Heart left ventricle (tissue), 16 donors: ENCODE measurements around the gene CACNA1F. TPM values are rescaled to one million over a fixed set of nuclear protein-coding genes. Genes with fewer than 3 reads are reported as not detected.

Experiments
- ATAC-seq, 4 donors: fragments of 200-7000 bp; cut with Tn5 transposase; one replicate each; pipeline ENCODE4 v1.9.1; 2020 to 2022; ENCODE audit warnings: moderate library complexity in 4 of 4, mild to moderate bottlenecking in 3 of 4, moderate number of reproducible peaks in 1 of 4
- DNase-seq, 5 donors: peaks; one replicate each; pipeline ENCODE4 v3.0.0-alpha.2; 2020
- H3K27ac ChIP-seq, 12 donors: fragments of 200-600 bp; sonication (generic) in 4 of 12; one replicate each; pipeline versions ENCODE4 v1.5.0 to v1.8.0; 2016 to 2022; ENCODE audit warnings: mild to moderate bottlenecking in 2 of 12
- H3K27me3 ChIP-seq, 9 donors: fragments of 200-600 bp; sonication (generic) in 2 of 9; one replicate each; pipeline versions ENCODE4 v1.5.1 to v1.8.0; 2016 to 2022; ENCODE audit warnings: mild to moderate bottlenecking in 3 of 9
- H3K36me3 ChIP-seq, 9 donors: fragments of 200-600 bp; sonication (generic) in 2 of 9; one replicate each; pipeline versions ENCODE4 v1.5.0 to v1.8.0; 2018 to 2022; ENCODE audit warnings: mild to moderate bottlenecking in 2 of 9
- H3K4me1 ChIP-seq, 12 donors: fragments of 200-600 bp; sonication (generic) in 4 of 12; one replicate each; pipeline versions ENCODE4 v1.5.0 to v1.8.0; 2016 to 2022; ENCODE audit warnings: mild to moderate bottlenecking in 3 of 12
- H3K4me3 ChIP-seq, 12 donors: fragments of 200-600 bp; sonication (generic) in 4 of 12; one replicate each; pipeline versions ENCODE4 v1.5.0 to v1.8.0; 2017 to 2022; ENCODE audit warnings: mild to moderate bottlenecking in 9 of 12, moderate library complexity in 4 of 12
- H3K9me3 ChIP-seq, 12 donors: fragments of 200-600 bp; sonication (generic) in 4 of 12; one replicate each; pipeline versions ENCODE4 v1.5.0 to v1.8.0; 2016 to 2022; ENCODE audit warnings: mild to moderate bottlenecking in 1 of 12
- POLR2A ChIP-seq, 2 donors: fragments of 450-650 bp; IDR thresholded peaks; one replicate each; pipeline ENCODE4 v1.6.1; 2017; ENCODE audit warnings: antibody characterized with exemption in 2 of 2, mild to moderate bottlenecking in 2 of 2, moderate library complexity in 2 of 2
- WGBS, 4 donors: extraction: QIAGEN DNeasy Blood & Tissue Kit in 2 of 4; methylation state at CpG; one replicate each; pipeline versions ENCODE4 v1.1.5 to v1.1.7; 2013 to 2018; 5-methylcytosine and 5-hydroxymethylcytosine counted together
- intact Hi-C, 10 donors: fragments of 100-400 bp; cut with DNase I; formaldehyde crosslinking; loops; one replicate each; pipeline versions ENCODE4 v1.11.1 to v1.14.2; 2022
- polyA plus RNA-seq, 2 donors: library from polyadenylated mRNA; stranded (reverse); fragments of 200-250 nt; gene quantifications; one replicate each; pipeline ENCODE4 v1.2.3, GENCODE V29; 2013
- total RNA-seq, 9 donors: library from RNA; depleted of rRNA in 2 of 9; stranded (reverse); fragments of >200 nt in 2 of 9; fragmentation: NEBNext Ultra II Directional in 3 of 9; extraction: Animal tissue kit (Norgen Biotek cat#: 25700) in 3 of 9; gene quantifications; one replicate each; pipeline versions ENCODE4 v1.1.0 to v1.2.4, GENCODE V29; 2016 to 2023
- TF ChIP-seq, protein P1 (sequence below), 12 donors: fragments of 200-600 bp; sonication (generic) in 4 of 12; IDR thresholded peaks; one replicate each; pipeline versions ENCODE4 v1.5.0 to v1.8.0; 2018 to 2022; ENCODE audit warnings: antibody characterized with exemption in 12 of 12, mild to moderate bottlenecking in 5 of 12
- donor health status: ischemic (EF 13 %, LVEDD 7.1; RV severe dilation, severe dysfunction).
- donor health status: healthy with polysubstance abuse.
- donor health status: DM: no; HTN: yes; CAD: no.
- donor health status: DM: no; HTN: no; CAD: no.
- donor health status: ischemic (EF 25% LVEDD 6.9; RV normal size, moderate dysfunction).
- donor health status: ischemic (EF 25% LVEDD 5.7; RV mildly dilated, moderate dysfunction).
- donor health status: healthy.
- donor health status: DM: yes; HTN: yes; CAD: no.
- donor health status: ischemic (EF 35%, LVEDD 5.7; RV mildly dilated, moderate dysfunction).
- donor health status: nonischemic (EF 11% LVEDD 7.7; RV severe dilation, severe dysfunction).
- donor health status: DM: yes; HTN: yes; CAD: no.
- donor health status: PGD.
- donor health status: ischemic (EF 29% LVEDD 5.4; RV normal size, mild dysfunction).
- donor health status: nonischemic (EF 23%, LVEDD 6.1; RV moderate dilation, normal function).

The CACNA1F gene
- total and polyA plus RNA-seq, 11 donors: 0.04 to 0.37 (median 0.07) TPM; not detected in 3

DNA sequence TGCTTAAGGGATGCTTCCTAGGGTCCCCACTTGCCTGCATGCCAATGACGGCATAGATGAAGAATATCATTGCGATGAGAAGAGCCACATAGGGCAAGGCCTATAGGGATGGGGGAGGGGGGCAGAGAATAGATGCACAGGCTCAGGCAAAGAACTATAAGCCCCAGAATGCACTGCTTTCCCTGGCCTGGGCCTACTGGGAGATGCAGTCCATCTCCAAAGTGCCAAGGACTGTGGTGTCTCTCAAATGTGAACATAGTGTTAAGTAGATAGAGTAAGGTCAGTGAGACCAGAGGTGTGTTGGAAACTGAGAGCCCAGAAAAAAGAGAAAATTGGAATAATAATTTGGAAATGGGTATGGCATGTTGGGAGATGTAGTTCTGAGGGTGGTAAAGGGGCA lies 20.9 kb downstream of the CACNA1F start:
- Histone ChIP-seq H3K27me3 (peaks cover 0 to 5% (median 0%) of the 10 kb centered on the region in 9 donors), H3K36me3 (no peaks in the 10 kb centered on the region), H3K9me3 (no peaks in the 10 kb centered on the region), H3K4me3 (no peak overlapping the region), H3K27ac (no peak overlapping the region), H3K4me1 (no peaks in the 10 kb centered on the region)
- TF ChIP-seq POLR2A (IDR thresholded peaks at IDR 0.05): no peak
- TF ChIP-seq, protein P1, sequence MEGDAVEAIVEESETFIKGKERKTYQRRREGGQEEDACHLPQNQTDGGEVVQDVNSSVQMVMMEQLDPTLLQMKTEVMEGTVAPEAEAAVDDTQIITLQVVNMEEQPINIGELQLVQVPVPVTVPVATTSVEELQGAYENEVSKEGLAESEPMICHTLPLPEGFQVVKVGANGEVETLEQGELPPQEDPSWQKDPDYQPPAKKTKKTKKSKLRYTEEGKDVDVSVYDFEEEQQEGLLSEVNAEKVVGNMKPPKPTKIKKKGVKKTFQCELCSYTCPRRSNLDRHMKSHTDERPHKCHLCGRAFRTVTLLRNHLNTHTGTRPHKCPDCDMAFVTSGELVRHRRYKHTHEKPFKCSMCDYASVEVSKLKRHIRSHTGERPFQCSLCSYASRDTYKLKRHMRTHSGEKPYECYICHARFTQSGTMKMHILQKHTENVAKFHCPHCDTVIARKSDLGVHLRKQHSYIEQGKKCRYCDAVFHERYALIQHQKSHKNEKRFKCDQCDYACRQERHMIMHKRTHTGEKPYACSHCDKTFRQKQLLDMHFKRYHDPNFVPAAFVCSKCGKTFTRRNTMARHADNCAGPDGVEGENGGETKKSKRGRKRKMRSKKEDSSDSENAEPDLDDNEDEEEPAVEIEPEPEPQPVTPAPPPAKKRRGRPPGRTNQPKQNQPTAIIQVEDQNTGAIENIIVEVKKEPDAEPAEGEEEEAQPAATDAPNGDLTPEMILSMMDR (IDR thresholded peaks at IDR 0.05): no peak
- 85 to 95% (median 88%) methylated on average over 2 of the region's 2 CpGs for WGBS, 4 donors
- intact Hi-C loops: no loop called here
- no peak for DNase-seq
- no peak for ATAC-seq

DNA sequence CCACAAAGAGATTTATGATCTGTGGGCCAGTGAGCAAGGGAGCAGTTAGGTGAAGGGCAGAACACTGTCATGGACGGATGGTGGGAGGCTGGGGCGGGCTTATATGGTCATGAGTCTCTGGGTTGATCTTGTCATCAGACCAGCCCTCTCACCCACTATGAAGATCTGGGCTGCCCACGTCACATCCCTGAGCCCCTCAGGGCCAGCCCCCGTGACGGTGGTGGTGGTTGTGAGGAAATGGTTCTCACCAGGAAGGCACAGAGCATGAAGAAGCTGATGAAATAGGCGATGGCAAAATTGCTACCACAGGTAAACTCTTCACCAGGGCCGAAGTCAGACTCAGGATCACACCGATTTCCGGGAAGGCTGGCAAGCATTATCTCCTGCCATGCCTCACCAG lies 22.1 kb downstream of the CACNA1F start:
- ATAC-seq: no peak
- WGBS, 4 donors: 71 to 86% (median 79%) methylated on average over 6 to 9 of the region's 9 CpGs
- peaks cover 0 to 5% (median 0%) of the 10 kb centered on the region in 9 donors for H3K27me3 ChIP-seq
- no peak overlapping the region for H3K4me3 ChIP-seq
- no peaks in the 10 kb centered on the region for H3K9me3 ChIP-seq
- intact Hi-C loops: no loop called here
- no peak for DNase-seq
- no peak overlapping the region for H3K27ac ChIP-seq
- no peaks in the 10 kb centered on the region for H3K4me1 ChIP-seq
- TF ChIP-seq, protein P1 (IDR thresholded peaks at IDR 0.05): no peak
- no peak for TF ChIP-seq POLR2A (IDR thresholded peaks at IDR 0.05)
- no peaks in the 10 kb centered on the region for H3K36me3 ChIP-seq

DNA sequence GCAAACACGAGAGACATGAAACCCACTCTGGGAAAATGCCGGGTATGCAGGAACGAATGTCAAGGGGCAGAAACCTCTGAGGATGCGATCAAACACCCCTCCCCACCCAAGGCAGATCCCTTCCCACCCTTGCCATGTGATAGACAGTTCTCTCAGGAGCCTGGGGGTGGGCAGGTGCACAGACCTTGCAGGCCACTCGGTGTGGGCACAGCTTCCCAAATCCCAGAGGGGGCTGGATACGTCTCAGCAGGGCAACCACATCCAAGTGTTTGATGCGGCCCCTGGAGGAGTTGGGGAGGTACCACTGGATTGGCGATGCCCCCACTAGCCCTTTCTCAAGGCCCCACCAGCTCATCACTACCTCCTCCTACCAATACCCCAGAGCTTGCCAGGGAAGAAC lies 22.7 kb downstream of the CACNA1F start:
- intact Hi-C loops: no loop called here
- Histone ChIP-seq H3K36me3 (no peaks in the 10 kb centered on the region), H3K4me1 (no peaks in the 10 kb centered on the region), H3K4me3 (no peak overlapping the region), H3K27me3 (peaks cover 0 to 5% (median 0%) of the 10 kb centered on the region in 9 donors), H3K27ac (no peak overlapping the region), H3K9me3 (no peaks in the 10 kb centered on the region)
- 70 to 77% (median 73%) methylated on average over 6 to 8 of the region's 8 CpGs for WGBS, 4 donors
- no peak for TF ChIP-seq POLR2A (IDR thresholded peaks at IDR 0.05)
- TF ChIP-seq, protein P1 (IDR thresholded peaks at IDR 0.05): no peak
- ATAC-seq (no peak), DNase-seq (no peak)

DNA sequence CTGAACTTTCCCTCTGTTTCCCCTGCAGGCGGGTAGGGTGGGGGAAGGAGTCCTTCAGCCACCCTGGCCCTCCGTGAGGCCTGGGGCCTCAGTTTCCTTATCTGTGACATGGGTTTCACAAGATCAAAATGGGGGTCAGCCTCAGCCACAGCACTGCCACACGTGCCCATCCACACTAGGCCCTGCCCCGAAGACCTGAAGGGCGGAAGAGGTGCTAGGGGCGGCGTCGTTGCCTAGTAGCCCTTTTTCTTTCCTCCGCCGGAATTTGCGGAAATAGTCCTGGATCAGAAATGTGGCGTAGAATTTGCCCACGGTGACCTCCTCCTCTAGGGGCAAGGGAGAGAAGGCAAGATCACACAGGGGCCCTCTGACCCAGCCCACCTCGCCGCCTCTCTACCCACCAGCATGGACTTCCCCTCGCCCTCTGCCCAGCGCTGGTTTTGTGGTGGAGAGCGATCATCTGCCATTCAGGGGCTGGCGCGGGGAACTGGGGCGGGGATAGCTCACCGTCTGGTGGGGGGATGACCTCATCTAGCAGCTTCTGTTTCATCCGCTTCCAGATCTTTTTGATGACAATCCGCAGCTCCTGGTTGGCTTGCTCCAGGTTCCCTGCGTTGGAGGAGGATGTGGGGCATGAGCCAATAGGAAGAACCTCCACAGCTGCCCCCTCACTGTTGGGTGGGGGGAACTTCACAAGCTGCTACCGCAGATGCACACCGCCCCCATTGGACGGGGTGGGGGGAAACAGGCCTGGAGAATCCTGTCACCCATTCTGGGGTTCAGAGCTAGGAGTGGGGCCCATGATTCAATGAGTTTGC lies 23.5 kb downstream of the CACNA1F start:
- H3K27me3 ChIP-seq: peaks cover 0 to 5% (median 0%) of the 10 kb centered on the region in 9 donors
- no peaks in the 10 kb centered on the region for H3K4me1 ChIP-seq
- 19 to 47% (median 33%) methylated on average over 23 to 28 of the region's 28 CpGs for WGBS, 4 donors
- intact Hi-C loops: loop anchor here in 1 of 10 donors (10.0 kb wide), 1 partner anchor 55 kb away; the partner anchor contains the start of genes FOXP3 and PPP1R3F
- peak overlapping the region in 6 of 12 donors; percentile 7 to 19 (median 13) for H3K4me3 ChIP-seq
- TF ChIP-seq, protein P1 (IDR thresholded peaks at IDR 0.05): peak in 1 of 12 donors; percentile 7
- no peak for TF ChIP-seq POLR2A (IDR thresholded peaks at IDR 0.05)
- ATAC-seq (peak in 1 of 4 donors; percentile 83), DNase-seq (no peak)
- no peaks in the 10 kb centered on the region for H3K9me3 ChIP-seq
- no peaks in the 10 kb centered on the region for H3K36me3 ChIP-seq
- no peak overlapping the region for H3K27ac ChIP-seq
